ENCODE data around the gene ADARB2.

- TF ChIP-seq POLR2A (IDR thresholded peaks at IDR 0.05; ENCODE audit: low read depth, low read length) = no peak
- no peak for TF ChIP-seq POLR2AphosphoS5 (IDR thresholded peaks at IDR 0.05; ENCODE audit: low read depth, low read length)
- TF ChIP-seq TAF1 (IDR thresholded peaks at IDR 0.05; ENCODE audit: low read depth, low read length) = no peak
- no peak for TF ChIP-seq SPI1 (IDR thresholded peaks at IDR 0.05; ENCODE audit: low read depth, low read length)
- no peak for TF ChIP-seq PAX5 (IDR thresholded peaks at IDR 0.05; ENCODE audit: insufficient read depth, low read length, severe bottlenecking)
Measured at GRCh38 chr10:1199345-1199673, 538.0 kb downstream of the ADARB2 start.
